SK-MEL-5 (cell line): ENCODE measurements around the gene SLC16A8. TPM values are rescaled to one million over a fixed set of nuclear protein-coding genes. Genes with fewer than 3 reads are reported as not detected.
A peak's percentile ranks its signal among the peaks of the same experiment; 100 is the strongest.

Experiments
- DNase-seq: peaks from one replicate; pipeline ENCODE4 v3.0.0-alpha.2; 2016; ENCODE audit warnings: low read depth, low spot score
- in situ Hi-C: cut with HindIII; loops from 2 replicates; pipeline ENCODE4 v1.10.0; 2016; ENCODE audit warnings: low sequenced_read_pairs, high pct_unique_total_duplicates, low pct_unique_long_range_greater_than_20kb
- total RNA-seq: library from RNA; depleted of rRNA; stranded (reverse); fragments of >200 nt; shearing (Covaris generic); gene quantifications from 2 replicates; pipeline ENCODE4 v1.2.3, GENCODE V29; 2014

SLC16A8 gene
- total RNA-seq, 1 experiment from 2014 or later = not detected

GRCh38 chr22:38098410-38099249 lies 14.6 kb upstream of the SLC16A8 start:
- in situ Hi-C loops = no loop called here
- no peak for DNase-seq

GRCh38 chr22:38097557-38098409 lies 13.8 kb upstream of the SLC16A8 start:
- no peak for DNase-seq
- in situ Hi-C loops = no loop called here

- no peak for DNase-seq
- in situ Hi-C loops = no loop called here
These were observed 13.1 kb upstream of the SLC16A8 start for GRCh38 chr22:38097058-38097457.

DNA sequence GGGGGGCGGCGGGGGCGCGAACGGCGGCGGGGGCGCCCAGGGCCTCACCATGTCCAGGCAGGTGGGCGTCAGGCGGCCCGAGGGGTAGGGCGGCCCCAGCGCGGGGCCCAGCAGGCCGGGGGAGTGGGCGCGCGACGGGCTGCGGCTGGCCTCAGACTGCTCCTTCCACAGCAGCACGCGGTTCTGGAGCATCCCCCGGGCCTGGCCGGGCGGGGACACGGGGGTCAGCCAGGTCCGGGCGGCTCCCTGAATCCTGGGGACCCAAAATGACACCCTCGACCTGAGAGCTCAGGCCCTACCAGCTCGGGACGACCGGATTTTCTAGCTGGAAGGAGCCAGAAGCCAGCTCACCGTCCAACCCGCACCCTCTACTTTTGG lies 5.5 kb upstream of the SLC16A8 start:
- no peak for DNase-seq
- in situ Hi-C loops = no loop called here

DNA sequence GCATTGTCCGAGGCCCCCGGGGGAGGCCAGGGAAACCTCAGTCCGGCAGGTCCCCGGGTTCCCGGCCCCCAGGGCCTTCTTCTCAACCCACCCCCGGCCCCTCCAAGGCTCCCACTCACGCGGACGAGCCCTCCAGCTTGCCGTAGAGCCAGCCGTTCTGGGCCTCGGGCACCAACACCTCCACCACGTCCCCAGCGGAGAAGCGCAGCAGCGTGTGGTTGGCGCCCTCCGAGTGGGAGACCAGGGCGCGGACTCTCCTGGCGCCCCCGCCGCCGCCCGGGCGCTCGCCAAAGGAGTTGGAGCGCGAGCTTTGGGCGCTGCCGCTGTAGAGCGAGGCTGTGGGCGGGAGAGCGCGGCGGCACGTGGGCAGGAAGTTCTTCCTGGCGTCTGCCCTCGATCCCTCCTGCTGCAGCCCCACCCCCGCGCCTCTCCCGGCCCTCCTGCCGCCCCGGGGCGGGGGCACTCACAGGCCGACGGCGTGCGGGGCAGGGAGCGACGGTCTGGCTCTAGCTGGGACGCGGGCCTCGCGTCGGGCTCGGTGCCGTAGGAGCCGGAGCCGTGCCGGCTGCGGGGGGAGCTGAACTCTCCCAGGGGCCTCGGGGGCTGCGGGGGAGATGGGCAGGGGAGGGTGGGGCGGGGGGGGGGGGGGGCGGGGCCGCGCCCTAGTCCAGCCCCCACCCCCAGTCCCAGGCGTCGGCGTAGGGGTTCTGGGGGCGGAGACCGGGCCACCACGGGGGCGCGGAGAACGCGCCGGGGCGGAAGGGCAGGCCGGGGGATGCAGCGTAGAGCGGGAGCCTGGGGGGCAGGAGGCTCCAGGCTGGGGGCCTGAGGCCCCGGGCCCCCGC lies 4.9 kb upstream of the SLC16A8 start:
- in situ Hi-C loops = no loop called here
- DNase-seq = peak; percentile 52

- no peak for DNase-seq
- in situ Hi-C loops = no loop called here
These were observed 3.9 kb upstream of the SLC16A8 start for GRCh38 chr22:38087855-38088254.

GRCh38 chr22:38086942-38087341 lies 3.0 kb upstream of the SLC16A8 start:
- in situ Hi-C loops = no loop called here

DNA sequence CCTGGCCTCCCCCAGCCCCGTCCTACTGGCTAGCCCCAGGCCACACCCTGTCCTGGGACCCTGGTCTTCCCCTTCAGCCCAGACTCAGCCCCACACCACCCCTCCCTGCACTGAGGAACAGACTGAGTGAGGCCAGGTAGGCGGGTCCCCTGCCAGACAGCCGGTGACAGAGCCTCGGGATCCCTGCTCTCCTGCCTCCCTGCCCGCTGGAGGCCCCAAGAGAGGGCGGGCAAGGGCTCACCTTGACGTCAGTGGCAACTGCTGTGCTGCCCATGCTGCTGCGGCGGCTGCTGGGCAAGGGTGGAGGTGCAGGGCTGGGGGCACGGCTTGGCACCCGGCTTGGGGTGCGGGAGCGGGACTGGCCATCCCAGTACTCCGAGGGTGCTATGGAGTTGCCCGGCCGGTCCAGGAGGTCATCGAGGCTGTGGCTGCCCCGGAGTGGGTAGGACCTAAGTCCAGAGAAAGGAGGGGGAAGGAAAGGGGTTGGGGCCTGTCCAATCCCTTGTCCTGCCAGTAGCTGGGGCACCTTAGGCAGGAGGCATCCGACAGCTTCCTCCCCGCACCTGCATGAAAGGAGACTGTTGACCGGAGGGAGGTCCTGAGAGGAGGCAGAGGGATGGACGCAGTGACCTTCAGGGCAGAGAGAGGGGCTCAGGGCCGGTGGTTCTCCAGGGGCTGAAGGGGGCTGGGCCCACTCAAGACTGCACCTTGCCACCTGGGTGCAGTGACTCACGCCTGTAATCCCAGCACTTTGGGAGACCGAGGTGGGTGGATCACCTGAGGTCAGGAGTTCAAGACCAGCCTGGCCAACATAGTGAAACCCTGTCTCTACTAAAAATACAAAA lies 2.2 kb upstream of the SLC16A8 start:
- in situ Hi-C loops = no loop called here
- DNase-seq = no peak

More at GRCh38 chr22:38086942-38087341, 3.0 kb upstream of the SLC16A8 start:
- no peak for DNase-seq

- no peak for DNase-seq
- in situ Hi-C loops = no loop called here
These were observed 1.5 kb upstream of the SLC16A8 start for GRCh38 chr22:38085501-38085900.

- in situ Hi-C loops = no loop called here
These were observed 1.1 kb upstream of the SLC16A8 start for GRCh38 chr22:38085056-38085455.

GRCh38 chr22:38082986-38083710 lies 836 bp downstream of the SLC16A8 start:
- in situ Hi-C loops = no loop called here
- DNase-seq = no peak

More at GRCh38 chr22:38085056-38085455, 1.1 kb upstream of the SLC16A8 start:
- DNase-seq = no peak

GRCh38 chr22:38081941-38082828 lies 1.8 kb downstream of the SLC16A8 start:
- in situ Hi-C loops = no loop called here
- DNase-seq = no peak

GRCh38 chr22:38081636-38081940 lies 2.4 kb downstream of the SLC16A8 start:
- DNase-seq = no peak
- in situ Hi-C loops = no loop called here

DNA sequence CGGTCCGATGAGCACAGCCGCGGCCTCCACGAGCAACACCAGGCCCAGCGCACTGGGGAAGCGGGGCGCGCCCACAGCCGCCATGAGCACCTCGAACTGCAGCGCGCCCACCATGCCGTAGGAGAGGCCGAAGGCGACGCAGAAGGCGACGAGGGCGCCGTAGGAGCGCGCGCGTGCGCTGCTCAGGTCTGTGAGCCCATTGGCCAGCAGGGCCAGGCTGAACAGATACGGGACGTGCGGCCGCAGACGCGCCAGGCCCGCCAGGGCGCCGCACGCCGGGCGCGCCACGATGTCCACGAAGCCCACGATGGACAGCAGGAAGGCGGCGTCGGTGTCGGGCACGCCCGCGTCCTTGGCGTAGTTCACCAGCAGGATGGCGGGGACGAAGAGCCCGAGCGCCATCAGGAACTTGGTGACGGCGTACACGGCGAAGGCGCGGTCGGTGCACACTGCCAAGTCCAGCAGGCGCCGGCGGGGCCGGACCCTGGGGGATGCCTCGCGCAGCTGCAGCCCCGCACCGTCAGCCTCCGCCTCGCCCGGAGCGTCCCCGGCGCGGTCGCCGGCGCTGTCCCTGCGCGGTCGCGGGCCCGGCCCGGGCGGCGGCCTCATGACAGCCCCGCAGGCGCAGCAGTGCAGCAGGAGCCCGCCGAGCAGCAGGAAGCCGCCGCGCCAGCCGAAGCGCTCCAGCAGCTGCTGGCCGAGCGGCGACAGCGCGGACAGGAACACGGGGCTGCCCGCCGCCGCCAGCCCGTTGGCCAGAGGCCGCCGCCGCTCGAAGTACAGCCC lies 2.9 kb downstream of the SLC16A8 start:
- DNase-seq = no peak

GRCh38 chr22:38080474-38080849 lies 3.5 kb downstream of the SLC16A8 start:
- no peak for DNase-seq
- in situ Hi-C loops = no loop called here

More for the DNA sequence above, 2.9 kb downstream of the SLC16A8 start:
- in situ Hi-C loops = no loop called here
